Thoracic aorta (tissue), 2 donors: Measurements from ENCODE around the gene GATAD2B. TPM values are rescaled to one million over a fixed set of nuclear protein-coding genes. Genes with fewer than 3 reads are reported as not detected.

Experiments used
- ATAC-seq: fragments of 150-250 bp; one replicate; pipeline ENCODE4 v1.8.0; 2017; ENCODE audit warnings: low read depth; ENCODE audit not compliant: insufficient number of reproducible peaks, low FRiP score
- DNase-seq: peaks from one replicate; pipeline ENCODE4 v3.0.0-alpha.2; 2020; ENCODE audit warnings: low spot score
- H3K27ac ChIP-seq, 2 donors: fragments of 200-600 bp; sonication (generic); 1 replicate in 1 of 2; 2 replicates in 1 of 2; pipeline ENCODE4 v1.5.1; 2016; ENCODE audit warnings: mild to moderate bottlenecking in 2 of 2, moderate library complexity in 2 of 2
- H3K27me3 ChIP-seq: fragments of 200-600 bp; sonication (generic); replicated peaks from 2 replicates; pipeline ENCODE4 v1.6.0; 2016; ENCODE audit warnings: mild to moderate bottlenecking; ENCODE audit not compliant: insufficient read depth
- H3K36me3 ChIP-seq: fragments of 200-600 bp; sonication (generic); one replicate; pipeline ENCODE4 v1.5.1; 2016
- H3K4me1 ChIP-seq, 2 donors: fragments of 200-600 bp; sonication (generic); 1 replicate in 1 of 2; 2 replicates in 1 of 2; pipeline versions ENCODE4 v1.5.1 to v1.6.0; 2016; ENCODE audit warnings: low read depth in 2 of 2, mild to moderate bottlenecking in 1 of 2; ENCODE audit not compliant: control insufficient read depth in 1 of 2
- H3K4me3 ChIP-seq: fragments of 200-600 bp; sonication (generic); 2 replicates; pipeline ENCODE4 v1.5.1; 2016; ENCODE audit warnings: mild to moderate bottlenecking
- H3K9me3 ChIP-seq: fragments of 200-600 bp; sonication (generic); 2 replicates; pipeline ENCODE4 v1.5.1; 2016
- CTCF ChIP-seq: fragments of 200-600 bp; sonication (generic); IDR thresholded peaks from one replicate; pipeline ENCODE4 v1.5.1; 2019; ENCODE audit warnings: antibody characterized with exemption
- total RNA-seq, 2 donors: library from RNA; depleted of rRNA; stranded (reverse); fragments of >200 nt; gene quantifications; one replicate each; pipeline versions ENCODE4 v1.1.0 to v1.2.3, GENCODE V29; 2016

Gene GATAD2B
- total RNA-seq, 2 donors from 2014 or later = 22.7 to 31.5 TPM

DNA sequence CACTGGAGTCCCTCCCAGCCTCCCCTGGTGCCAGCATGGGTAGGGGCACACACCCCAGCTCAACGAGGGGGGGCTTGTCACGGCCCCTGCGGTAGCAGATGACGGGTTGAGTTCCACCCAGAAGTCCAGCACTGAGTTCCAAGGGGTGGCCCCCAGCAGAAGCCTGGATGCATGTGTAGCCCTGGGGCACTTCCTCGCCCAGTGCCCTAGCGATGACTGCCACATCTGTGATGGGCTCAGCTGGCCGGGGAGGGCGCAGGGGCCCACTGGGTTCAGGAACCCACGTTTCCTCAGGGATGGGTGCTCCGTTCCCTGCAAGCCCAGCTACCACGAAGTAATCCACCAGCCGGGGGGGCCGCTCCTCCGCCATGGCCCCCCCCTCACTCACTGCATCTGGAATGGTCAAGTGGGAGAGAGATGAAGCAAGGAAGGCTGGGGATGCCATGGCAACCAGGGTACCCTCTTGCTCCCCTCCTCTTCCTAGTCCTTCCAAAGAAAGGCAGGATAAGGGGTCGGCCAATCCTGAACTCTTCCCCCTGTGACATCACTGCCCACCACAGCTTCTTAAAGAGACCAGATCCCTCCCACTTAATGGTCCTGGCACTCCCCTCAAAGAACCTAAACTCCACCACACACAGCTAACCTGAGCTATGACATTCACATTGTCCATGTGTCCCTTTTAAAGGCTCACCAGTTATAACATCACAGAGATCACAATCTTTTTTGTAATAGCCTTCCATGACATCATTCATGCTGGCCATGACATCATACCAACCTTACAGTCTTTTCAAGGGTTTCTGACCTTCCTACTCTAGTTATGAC, 21.4 kb upstream of the GATAD2B start:
- no peak for TF ChIP-seq CTCF
- ATAC-seq (no peak), DNase-seq (no peak)
- H3K4me3 ChIP-seq = peak overlapping the region; percentile 94
- peaks cover 41% of the 10 kb centered on the region for H3K36me3 ChIP-seq
- peaks cover 14 to 24% of the 10 kb centered on the region in 2 donors for H3K4me1 ChIP-seq
- peak overlapping the region; percentile 93 to 95 for H3K27ac ChIP-seq
- no peaks in the 10 kb centered on the region for H3K27me3 ChIP-seq
- no peaks in the 10 kb centered on the region for H3K9me3 ChIP-seq

- no peak overlapping the region for H3K4me3 ChIP-seq
- H3K27ac ChIP-seq = no peak overlapping the region
- no peaks in the 10 kb centered on the region for H3K9me3 ChIP-seq
- DNase-seq (no peak), ATAC-seq (no peak)
- no peak for TF ChIP-seq CTCF
- no peaks in the 10 kb centered on the region for H3K27me3 ChIP-seq
- peaks cover 28% of the 10 kb centered on the region for H3K36me3 ChIP-seq
- H3K4me1 ChIP-seq = peaks cover 14 to 24% of the 10 kb centered on the region in 2 donors
Measured at GRCh38 chr1:153942766-153943549, 20.2 kb upstream of the GATAD2B start.

- Histone ChIP-seq H3K36me3 (peaks cover 32% of the 10 kb centered on the region), H3K27me3 (no peaks in the 10 kb centered on the region), H3K4me1 (peaks cover 14 to 22% of the 10 kb centered on the region in 2 donors), H3K9me3 (no peaks in the 10 kb centered on the region), H3K27ac (no peak overlapping the region), H3K4me3 (no peak overlapping the region)
- no peak for TF ChIP-seq CTCF
- ATAC-seq = no peak
- DNase-seq = no peak
Measured at GRCh38 chr1:153941826-153942725, 19.3 kb upstream of the GATAD2B start.

DNA sequence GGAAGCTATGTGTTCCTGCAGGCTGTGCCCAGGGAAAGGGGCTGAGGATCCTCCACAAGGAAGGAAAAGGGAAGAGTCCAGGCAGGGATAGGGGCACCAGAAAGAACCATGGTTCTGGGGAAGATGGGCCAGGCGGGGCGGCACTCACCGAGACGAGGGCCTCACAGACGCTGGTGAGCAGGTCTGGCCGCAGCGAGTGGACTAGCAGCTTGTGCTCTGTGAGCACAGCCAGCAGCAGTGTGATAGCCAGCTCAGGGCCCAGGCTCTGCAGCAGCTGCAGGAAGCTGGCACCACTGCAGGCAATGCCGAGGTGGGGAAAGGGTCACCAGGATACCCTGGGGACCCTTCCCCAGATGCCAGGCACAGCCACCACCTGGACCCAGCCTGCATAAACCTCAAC, 18.0 kb upstream of the GATAD2B start:
- DNase-seq = no peak
- Histone ChIP-seq H3K27me3 (no peaks in the 10 kb centered on the region), H3K9me3 (no peaks in the 10 kb centered on the region), H3K27ac (no peak overlapping the region), H3K4me1 (peaks cover 10 to 17% of the 10 kb centered on the region in 2 donors), H3K4me3 (no peak overlapping the region), H3K36me3 (peaks cover 45% of the 10 kb centered on the region)
- no peak for ATAC-seq
- TF ChIP-seq CTCF = no peak
